IMR-90 (cell line): ENCODE results near the gene TRIM47.

Experiments
- BHLHE40 ChIP-seq: fragments of 150-350 bp; IDR thresholded peaks from 2 replicates; pipeline ENCODE4 v1.6.1; 2016; ENCODE audit warnings: mild to moderate bottlenecking, low read depth, low read length
- CHD1 ChIP-seq: IDR thresholded peaks from 2 replicates; pipeline ENCODE4 v1.6.1; 2012; ENCODE audit warnings: low read depth, low read length, improper control_type of control experiment
- CTCF ChIP-seq: conservative IDR thresholded peaks from 2 replicates; pipeline ENCODE4 v1.5.1; 2012; ENCODE audit warnings: mild to moderate bottlenecking, low read depth, low read length, improper control_type of control experiment
- POLR2A ChIP-seq: IDR thresholded peaks from 2 replicates; pipeline ENCODE4 v1.6.1; 2012; ENCODE audit warnings: mild to moderate bottlenecking, low read depth, low read length
- RFX5 ChIP-seq: IDR thresholded peaks from 2 replicates; pipeline ENCODE4 v1.8.0; 2012; ENCODE audit warnings: low read depth, mild to moderate bottlenecking, low read length, moderate library complexity

DNA sequence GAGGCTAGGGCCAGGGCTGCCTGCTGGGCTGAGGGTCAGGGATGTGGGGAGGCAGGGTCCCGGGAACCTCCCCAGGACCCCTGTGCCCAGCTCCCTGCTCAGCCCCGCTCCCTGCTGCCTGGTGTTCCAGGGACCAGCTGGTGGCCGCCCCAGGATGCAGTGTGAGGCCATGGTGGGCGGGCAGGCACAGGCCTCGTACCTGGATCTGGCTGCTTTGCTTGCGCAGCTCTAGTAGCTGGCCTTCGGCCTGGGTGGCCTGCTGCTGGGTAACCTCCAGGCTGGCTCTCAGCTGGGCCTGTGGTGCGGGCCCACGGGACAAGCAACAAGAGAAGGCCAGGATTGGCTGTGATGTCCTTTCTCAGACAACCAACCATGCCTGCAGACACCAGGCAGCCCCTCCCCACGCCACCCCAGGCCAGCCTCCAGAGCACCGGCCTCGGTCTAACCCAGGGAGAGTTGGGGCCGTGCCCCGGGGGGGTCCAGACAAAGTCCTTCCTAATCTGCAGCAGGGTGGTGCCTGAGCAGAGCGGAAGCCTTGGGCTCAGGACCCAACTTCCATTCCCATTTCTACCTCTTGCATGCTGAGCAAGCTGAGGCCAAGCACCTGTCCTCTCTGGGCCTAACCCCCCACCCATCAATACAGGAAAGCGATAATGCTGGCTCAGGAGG is 14.3 kb upstream of the TRIM47 start:
- TF ChIP-seq BHLHE40 (no peak), CHD1 (no peak), CTCF (no peak), RFX5 (no peak), POLR2A (no peak)
